Measurements from ENCODE around the gene AKR1C1.

The AKR1C1 gene

GRCh38 chr10:4981722-4982471, 18.7 kb downstream of the AKR1C1 start:
- H2AFZ ChIP-seq (ENCODE audit: low read depth, low read length): no peak overlapping the region
- peak; percentile 19 for DNase-seq
- H3K27ac ChIP-seq (ENCODE audit: low read length): no peak overlapping the region

GRCh38 chr10:4982764-4983226, 19.6 kb downstream of the AKR1C1 start:
- Histone ChIP-seq H3K4me3 (ENCODE audit: low read depth in 1 of 2, low read length in 2 of 2) (no peak overlapping the region), H3K4me1 (ENCODE audit: insufficient read depth, low read length) (no peaks in the 10 kb centered on the region), H3K27me3 (ENCODE audit: insufficient read depth, low read length, poor library complexity) (no peaks in the 10 kb centered on the region), H3K4me2 (ENCODE audit: insufficient read depth, low read length) (no peak overlapping the region), H3K36me3 (ENCODE audit: insufficient read depth, low read length) (no peaks in the 10 kb centered on the region), H3K79me2 (ENCODE audit: insufficient read depth, low read length) (no peaks in the 10 kb centered on the region), H3K9ac (ENCODE audit: low read depth, low read length) (no peak overlapping the region), H2AFZ (ENCODE audit: low read depth, low read length) (no peak overlapping the region), H3K27ac (ENCODE audit: low read length) (no peak overlapping the region), H3K9me3 (ENCODE audit: insufficient read depth, low read length, severe bottlenecking) (no peaks in the 10 kb centered on the region), H4K20me1 (ENCODE audit: insufficient read depth, low read length) (no peaks in the 10 kb centered on the region)
- ATAC-seq (ENCODE audit: insufficient read depth, low read depth) (no peak), DNase-seq (no peak)
- TF ChIP-seq EZH2 (IDR thresholded peaks at IDR 0.05; ENCODE audit: borderline replicate concordance, low read depth, low read length, severe bottlenecking) (no peak), CTCF (IDR thresholded peaks at IDR 0.05; ENCODE audit: borderline replicate concordance, extremely low read depth, low read length, poor library complexity, severe bottlenecking) (no peak)

More at GRCh38 chr10:4981722-4982471, 18.7 kb downstream of the AKR1C1 start:
- ATAC-seq (ENCODE audit: insufficient read depth, low read depth): peak; percentile 69
- H3K36me3 ChIP-seq (ENCODE audit: insufficient read depth, low read length): no peaks in the 10 kb centered on the region
- H3K4me1 ChIP-seq (ENCODE audit: insufficient read depth, low read length): no peaks in the 10 kb centered on the region
- H3K9ac ChIP-seq (ENCODE audit: low read depth, low read length): no peak overlapping the region
- TF ChIP-seq CTCF (IDR thresholded peaks at IDR 0.05; ENCODE audit: borderline replicate concordance, extremely low read depth, low read length, poor library complexity, severe bottlenecking): peak; percentile 61
- TF ChIP-seq EZH2 (IDR thresholded peaks at IDR 0.05; ENCODE audit: borderline replicate concordance, low read depth, low read length, severe bottlenecking): no peak
- no peaks in the 10 kb centered on the region for H3K79me2 ChIP-seq (ENCODE audit: insufficient read depth, low read length)
- H3K27me3 ChIP-seq (ENCODE audit: insufficient read depth, low read length, poor library complexity): no peaks in the 10 kb centered on the region
- H3K9me3 ChIP-seq (ENCODE audit: insufficient read depth, low read length, severe bottlenecking): no peaks in the 10 kb centered on the region
- no peaks in the 10 kb centered on the region for H4K20me1 ChIP-seq (ENCODE audit: insufficient read depth, low read length)
- H3K4me3 ChIP-seq (ENCODE audit: low read depth in 1 of 2, low read length in 2 of 2): no peak overlapping the region
- H3K4me2 ChIP-seq (ENCODE audit: insufficient read depth, low read length): no peak overlapping the region

GRCh38 chr10:4983615-4984216, 20.5 kb downstream of the AKR1C1 start:
- no peak for TF ChIP-seq EZH2 (IDR thresholded peaks at IDR 0.05; ENCODE audit: borderline replicate concordance, low read depth, low read length, severe bottlenecking)
- Histone ChIP-seq H3K4me1 (ENCODE audit: insufficient read depth, low read length) (no peaks in the 10 kb centered on the region), H3K36me3 (ENCODE audit: insufficient read depth, low read length) (no peaks in the 10 kb centered on the region), H3K4me2 (ENCODE audit: insufficient read depth, low read length) (no peak overlapping the region), H2AFZ (ENCODE audit: low read depth, low read length) (no peak overlapping the region), H3K79me2 (ENCODE audit: insufficient read depth, low read length) (no peaks in the 10 kb centered on the region), H4K20me1 (ENCODE audit: insufficient read depth, low read length) (no peaks in the 10 kb centered on the region), H3K27ac (ENCODE audit: low read length) (no peak overlapping the region), H3K4me3 (ENCODE audit: low read depth in 1 of 2, low read length in 2 of 2) (no peak overlapping the region), H3K27me3 (ENCODE audit: insufficient read depth, low read length, poor library complexity) (no peaks in the 10 kb centered on the region), H3K9ac (ENCODE audit: low read depth, low read length) (no peak overlapping the region), H3K9me3 (ENCODE audit: insufficient read depth, low read length, severe bottlenecking) (no peaks in the 10 kb centered on the region)
- no peak for DNase-seq
- ATAC-seq (ENCODE audit: insufficient read depth, low read depth): no peak

GRCh38 chr10:4984223-4984622, 21.0 kb downstream of the AKR1C1 start:
- DNase-seq: no peak
- no peaks in the 10 kb centered on the region for H3K4me1 ChIP-seq (ENCODE audit: insufficient read depth, low read length)
- no peaks in the 10 kb centered on the region for H3K27me3 ChIP-seq (ENCODE audit: insufficient read depth, low read length, poor library complexity)
- H3K9me3 ChIP-seq (ENCODE audit: insufficient read depth, low read length, severe bottlenecking): no peaks in the 10 kb centered on the region
- no peak overlapping the region for H3K4me3 ChIP-seq (ENCODE audit: low read depth in 1 of 2, low read length in 2 of 2)
- no peak for TF ChIP-seq CTCF (IDR thresholded peaks at IDR 0.05; ENCODE audit: borderline replicate concordance, extremely low read depth, low read length, poor library complexity, severe bottlenecking)
- TF ChIP-seq EZH2 (IDR thresholded peaks at IDR 0.05; ENCODE audit: borderline replicate concordance, low read depth, low read length, severe bottlenecking): no peak
- no peaks in the 10 kb centered on the region for H3K36me3 ChIP-seq (ENCODE audit: insufficient read depth, low read length)
- H3K9ac ChIP-seq (ENCODE audit: low read depth, low read length): no peak overlapping the region
- no peak overlapping the region for H3K4me2 ChIP-seq (ENCODE audit: insufficient read depth, low read length)
- no peaks in the 10 kb centered on the region for H4K20me1 ChIP-seq (ENCODE audit: insufficient read depth, low read length)
- no peak overlapping the region for H3K27ac ChIP-seq (ENCODE audit: low read length)
- no peaks in the 10 kb centered on the region for H3K79me2 ChIP-seq (ENCODE audit: insufficient read depth, low read length)
- no peak for ATAC-seq (ENCODE audit: insufficient read depth, low read depth)
- no peak overlapping the region for H2AFZ ChIP-seq (ENCODE audit: low read depth, low read length)

All from DND-41 (cell line).